NCI-H1694 treated with DMSO at 0.1 percent for 48 hours (cell line): ENCODE results near the gene OPN5.

Experiments
- DNase-seq: peaks from one replicate; lab custom pipeline; 2025; lab: John Stamatoyannopoulos, UW

OPN5 gene

DNA sequence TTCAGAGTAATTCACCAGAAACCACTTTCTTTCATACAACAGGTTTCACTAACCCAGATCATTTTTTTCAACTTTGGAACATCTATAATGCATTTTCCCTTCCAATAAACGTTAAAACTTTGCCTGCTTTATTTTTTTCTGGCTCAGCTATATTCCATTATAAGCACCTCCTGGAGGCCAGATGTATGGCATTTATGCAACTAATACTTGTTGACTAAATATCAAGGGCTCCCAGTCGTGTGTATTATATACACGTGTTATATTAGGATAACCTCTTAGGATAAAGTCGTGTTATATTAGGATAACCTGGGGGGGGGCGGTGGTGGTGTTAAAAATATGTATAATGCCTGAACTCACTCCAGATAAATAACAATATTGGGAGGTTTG lies 6.7 kb downstream of the OPN5 start:
- DNase-seq, result no peak

DNA sequence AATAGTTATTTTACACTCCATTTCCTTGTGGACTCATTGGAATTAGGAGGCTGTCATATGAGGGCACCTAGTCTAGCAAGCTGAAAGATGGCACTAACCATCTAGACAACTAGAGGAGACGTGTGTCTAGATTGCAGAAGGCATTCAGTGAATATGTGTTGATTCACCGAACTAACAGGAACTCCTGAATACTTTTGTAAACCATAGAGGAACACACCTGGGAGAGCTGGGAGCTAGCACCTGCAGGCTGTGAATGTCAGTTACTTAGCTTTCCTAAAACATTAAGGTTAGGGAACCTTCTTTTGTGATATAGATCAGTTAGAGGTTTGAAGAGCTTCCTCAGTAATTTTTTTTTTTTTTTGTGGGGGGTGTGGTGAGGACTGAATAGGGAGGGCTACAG lies 7.7 kb downstream of the OPN5 start:
- DNase-seq, result no peak

DNA sequence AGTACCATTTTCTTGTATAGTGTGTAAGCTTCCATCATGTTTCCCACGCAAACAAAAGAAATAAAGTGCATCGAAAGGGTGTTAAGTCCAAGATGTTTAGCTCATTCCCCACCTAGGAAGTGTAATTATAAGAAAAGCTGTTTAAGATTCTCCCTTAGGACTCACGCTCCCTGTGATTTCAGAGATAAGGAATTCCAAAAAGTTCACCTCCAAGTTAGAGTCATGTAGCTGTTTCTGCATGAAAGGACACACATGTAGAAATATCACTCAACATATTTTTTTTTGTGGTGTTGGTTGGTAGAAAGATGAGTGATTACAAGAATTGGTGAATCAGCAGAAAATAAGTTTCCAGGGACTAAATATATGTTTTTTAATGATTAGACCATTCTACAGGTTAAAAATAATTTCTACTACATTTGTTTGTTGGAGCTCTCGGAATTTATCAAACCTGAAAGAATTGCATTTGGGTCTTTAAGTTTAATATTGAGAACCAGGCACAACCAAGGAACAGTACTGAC lies 10.4 kb downstream of the OPN5 start:
- DNase-seq, result no peak

DNA sequence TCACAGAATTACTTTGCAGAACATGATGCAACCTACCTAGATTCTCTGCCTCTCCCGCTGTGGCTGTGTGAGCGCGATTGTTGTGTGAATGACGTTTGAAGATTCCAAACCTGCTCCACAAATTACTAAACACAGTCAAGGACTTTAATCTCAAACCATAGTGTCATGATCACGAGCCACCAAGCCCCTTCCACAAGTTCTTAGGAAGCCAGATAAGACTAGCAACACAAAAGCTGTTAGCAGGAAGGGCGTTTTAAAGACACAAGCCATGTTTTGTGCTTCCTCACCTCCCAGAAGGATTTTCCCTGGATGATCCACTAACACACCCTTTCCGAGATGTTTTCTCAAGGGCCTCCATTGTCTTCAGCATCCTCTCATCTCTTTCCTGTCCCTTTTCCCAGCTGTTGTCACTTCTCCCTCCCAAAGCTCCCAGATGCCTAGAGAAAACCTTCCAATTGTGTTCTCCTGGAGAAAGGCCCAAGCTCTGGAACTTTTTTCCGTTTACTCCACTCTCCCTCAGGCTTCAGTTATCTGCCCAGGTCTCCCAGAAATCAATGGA lies 12.8 kb downstream of the OPN5 start:
- DNase-seq, result no peak

DNA sequence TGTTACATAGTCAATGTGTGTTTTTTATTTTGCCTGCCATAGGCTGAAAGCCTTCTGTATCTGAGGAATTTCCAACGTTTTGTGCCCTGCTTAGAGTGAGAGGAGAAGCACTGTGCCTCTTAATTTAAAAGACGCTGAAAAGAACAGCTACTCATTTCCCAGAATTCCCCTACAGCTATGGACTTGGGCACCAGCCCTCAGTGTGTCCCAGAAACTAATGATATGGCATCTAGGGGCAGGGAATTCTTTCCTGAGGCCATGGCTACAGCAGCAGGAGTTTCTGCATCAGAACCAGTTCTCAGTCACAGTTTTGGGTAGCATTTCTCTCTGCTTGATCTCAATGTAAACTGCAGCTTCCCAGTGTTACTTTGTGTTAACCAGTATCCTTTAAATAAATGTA lies 20.2 kb downstream of the OPN5 start:
- DNase-seq, result no peak

DNA sequence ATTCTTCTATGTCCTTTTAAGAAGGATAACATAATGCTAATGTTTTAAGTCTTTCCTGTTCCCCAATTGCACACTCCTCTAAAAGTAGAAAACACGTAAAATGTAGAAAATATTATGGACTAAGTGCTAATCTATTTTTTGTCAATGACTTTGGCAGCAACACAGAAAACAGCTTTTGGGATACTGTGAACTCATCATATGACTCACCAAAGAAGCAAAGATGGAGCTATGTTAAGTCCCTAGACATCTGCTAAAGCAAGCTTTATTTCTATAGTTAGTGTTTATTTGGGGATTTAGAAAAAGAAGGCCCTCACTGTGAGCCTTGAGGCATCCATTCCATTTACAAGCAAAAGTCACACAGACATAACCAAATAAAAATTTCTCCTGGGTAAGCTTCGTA lies 23.0 kb downstream of the OPN5 start:
- DNase-seq, result no peak

DNA sequence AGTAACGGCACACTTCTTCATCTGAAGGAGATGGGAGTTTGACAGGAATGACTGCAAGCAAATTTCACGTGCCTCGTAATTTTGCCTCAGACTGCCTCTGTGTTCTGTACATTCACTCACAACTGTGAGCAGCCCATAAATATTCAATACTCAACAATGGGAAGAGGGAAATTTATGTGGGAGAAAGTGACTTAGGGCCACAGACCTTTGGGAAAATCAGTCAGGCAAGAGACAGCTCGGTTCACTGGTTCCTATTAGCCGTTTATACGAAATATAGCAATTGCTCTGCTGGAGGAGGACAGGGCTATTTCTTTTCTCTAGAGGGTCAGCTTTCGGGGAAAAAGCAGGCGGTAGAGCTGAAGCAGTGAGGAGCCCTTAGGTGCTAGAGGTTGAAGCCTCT lies 28.0 kb downstream of the OPN5 start:
- no peak for DNase-seq

DNA sequence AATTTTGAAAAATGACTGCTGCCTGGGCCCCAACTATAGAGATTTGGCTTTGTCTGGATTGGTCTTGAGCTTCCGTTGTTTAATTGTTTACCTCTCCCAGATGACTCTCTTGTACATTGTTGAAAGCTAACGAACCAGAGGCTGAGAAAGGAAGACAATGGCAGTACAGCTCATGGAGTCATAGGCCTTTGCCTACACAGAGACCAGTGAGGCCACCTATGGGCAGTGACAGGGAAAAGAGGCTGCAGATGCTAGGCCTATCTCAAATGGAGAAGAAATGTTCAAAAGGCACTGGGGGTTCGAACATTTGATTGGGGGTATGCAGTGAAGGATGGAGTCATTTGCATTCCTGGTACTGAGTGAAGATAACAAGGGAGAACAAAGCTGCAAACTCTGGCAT lies 29.1 kb downstream of the OPN5 start:
- no peak for DNase-seq

DNA sequence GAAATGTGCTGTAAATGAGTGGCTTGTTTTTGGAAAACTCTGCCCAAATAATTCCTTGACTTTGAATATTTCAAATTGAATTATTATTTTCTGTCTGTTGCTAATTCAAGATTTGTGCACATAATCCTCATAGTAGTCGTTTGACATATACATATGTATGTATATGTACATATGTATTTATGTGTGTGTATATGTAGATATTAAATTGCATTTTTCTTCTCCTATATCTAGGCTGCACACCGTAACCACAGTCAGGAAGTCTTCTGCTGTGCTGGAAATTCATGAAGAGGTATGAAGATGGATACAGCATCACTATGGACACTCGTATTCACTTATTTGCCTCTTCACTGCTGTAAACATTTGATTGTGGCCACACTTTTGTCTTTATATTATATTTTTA lies 29.6 kb downstream of the OPN5 start:
- DNase-seq, result no peak

DNA sequence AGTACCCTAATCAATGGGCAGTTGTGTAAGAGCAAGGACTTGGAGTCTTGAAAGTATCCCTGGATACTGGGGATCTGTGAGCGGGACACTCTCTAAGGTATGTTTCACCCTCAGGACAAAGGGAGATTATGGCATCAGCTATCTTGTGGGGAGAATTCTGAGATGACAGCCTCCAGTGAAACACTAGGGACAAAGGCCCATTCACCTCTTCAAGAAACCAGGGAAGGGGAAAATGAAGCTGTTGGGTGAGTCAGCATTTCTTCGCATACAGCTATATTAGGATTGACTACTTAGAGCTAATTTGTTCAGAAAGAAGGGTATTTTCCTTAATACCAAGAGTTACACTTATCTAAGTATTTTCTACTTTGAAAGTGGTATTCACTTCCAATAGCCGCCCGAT lies 35.9 kb downstream of the OPN5 start:
- no peak for DNase-seq

DNA sequence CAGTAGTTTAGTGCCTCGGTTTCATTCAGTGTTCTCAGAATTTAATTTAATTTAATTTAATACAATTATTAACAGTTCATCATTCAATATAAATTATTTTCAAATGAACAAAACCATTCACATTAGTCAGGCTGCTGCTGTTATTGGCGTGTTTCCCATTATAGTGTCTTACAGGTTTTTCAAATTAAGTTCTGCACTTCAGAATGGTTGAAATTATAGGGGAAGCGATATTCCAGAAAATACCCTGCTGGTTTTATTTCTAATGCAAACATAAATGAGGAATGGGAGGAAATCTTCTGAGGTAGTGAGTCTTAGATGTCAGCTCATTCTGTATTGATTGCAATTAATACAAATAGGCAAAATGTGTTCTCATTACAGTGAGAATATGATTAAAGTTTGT lies 37.6 kb downstream of the OPN5 start:
- no peak for DNase-seq

DNA sequence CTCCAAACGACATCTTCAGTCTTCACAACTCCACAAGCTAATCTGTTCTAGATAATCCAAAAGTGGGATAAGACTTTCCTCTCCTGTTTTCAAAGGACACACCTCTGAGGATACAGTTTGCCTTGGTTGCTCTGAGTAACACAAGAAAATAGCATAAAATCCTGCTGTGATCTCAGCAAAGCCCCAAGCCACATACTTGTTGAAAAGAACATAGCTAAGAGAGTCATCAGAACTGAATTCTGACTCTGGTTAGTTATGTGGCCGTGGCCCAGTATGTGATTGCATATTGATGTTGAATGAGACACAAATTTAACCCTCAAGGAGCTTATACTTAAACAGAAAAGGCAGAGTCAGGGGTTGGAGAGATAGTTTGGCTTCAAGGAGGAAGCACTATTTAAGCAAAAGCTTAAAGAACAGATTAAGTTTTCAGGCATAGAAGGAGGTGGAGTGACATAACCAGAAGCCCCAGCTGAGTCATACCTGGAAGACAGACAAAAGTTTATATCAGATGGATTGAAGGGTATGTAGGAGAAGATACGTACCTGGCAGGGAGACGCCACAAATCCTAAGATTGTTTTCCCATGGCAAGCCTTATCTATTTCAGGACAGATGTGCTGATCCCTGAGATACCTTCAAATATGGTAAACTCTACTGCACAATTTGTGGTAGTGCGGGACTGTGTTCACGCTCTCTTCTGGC lies 41.2 kb downstream of the OPN5 start:
- DNase-seq, result no peak

DNA sequence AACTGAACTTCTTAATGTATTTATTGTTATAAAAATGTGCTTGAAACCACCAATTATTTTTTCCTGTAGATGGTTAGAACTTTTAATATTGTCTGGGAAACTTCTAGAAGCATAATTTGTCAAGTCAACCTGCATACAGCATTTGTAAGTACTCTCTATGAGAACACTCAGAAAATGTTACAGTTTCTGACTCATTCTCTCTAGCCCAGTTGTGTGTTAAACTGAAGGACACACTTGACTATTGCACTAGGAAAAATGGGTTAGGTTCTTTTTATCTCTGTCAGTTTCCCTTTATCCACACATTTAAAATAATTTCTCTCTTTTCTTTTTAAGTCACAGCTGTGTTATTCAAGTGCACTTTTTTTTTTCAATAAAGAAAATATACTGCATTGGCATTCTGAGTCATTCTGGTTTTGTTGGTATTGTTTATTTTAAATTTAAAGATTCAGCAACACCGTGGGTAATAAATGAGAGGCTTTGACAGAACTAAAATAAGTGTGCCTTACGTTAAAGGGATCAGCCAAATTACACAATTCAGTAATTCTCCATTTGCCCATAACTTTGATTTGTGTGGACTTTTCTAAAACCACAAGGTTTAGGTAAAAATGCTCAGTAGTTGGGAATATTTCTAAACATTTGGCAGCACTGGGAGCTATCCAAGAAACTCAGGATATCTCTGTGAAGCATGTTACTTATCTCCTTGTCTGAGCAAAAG lies 50.7 kb downstream of the OPN5 start:
- DNase-seq, result no peak

DNA sequence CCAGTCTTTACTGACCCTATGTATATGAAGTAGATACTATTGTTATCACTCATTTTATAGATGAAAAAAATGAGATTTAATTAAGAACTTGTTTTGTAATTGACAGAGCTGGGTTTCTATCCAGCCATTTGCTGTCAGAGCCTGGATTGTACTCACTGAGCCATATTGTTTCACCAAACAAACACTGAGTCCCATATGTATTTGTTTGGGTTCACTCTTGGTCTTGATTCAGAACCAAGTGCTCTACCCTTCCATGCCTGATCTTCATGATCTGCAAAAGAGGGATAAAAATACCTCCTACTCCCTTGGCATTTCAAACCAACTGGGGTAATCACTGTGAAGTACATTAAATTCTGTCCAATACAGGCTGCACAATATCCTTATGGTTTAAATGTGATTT lies 52.4 kb downstream of the OPN5 start:
- DNase-seq, result no peak

DNA sequence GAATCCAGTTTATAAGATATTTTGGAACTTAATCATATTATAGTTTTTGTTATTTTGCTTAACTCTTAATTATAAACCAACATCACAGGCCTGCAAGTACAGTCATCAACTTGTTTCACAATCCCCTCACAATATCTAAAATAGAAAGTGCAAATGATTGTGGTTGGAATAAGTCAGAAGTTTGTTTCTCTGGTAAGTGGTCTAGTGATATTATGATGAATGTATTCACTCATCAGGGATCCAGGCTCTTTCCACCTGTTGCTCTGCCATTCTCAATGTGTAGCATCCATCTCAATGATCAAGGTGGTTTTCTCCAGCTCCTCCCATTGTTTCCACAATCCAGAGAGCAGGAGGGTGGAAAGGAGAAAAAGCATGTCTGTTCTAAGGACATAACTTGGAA lies 54.2 kb downstream of the OPN5 start:
- DNase-seq, result no peak

DNA sequence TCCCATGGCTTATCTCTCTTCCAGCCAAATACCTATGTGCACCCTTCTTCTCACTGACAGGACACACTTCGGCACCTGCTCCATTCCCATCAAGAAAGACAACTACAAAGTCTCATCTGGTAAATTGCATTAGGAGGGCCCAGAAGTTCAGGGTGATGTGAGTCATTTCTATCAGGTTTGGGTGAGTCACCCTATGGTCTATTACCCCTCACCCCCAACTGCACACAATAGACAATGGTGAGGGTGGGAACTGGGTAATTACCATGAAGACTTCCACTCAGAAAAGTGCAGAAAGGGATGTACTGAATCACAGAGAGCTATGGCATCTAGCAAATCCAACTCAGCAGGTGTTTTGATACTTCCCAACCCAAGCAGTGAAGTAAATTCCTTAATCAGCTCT lies 54.8 kb downstream of the OPN5 start:
- DNase-seq, result no peak

DNA sequence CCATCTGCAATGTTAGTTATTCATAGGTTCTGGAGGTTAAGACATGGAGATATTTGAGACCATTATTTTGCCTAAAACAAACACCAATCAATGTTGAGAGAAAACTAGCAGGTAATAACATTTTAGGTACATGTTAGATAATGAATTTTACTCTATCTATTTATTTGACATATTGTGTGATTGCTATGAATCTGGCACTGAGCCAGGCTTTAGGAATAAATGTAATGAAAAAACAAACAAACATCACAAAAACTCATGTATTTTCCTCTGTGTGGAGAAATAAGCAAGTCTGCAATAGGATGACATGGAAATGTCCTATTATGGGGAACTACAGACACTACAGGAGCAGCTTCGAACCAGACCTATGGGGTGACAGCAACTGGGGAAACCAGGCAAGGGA lies 57.8 kb downstream of the OPN5 start:
- no peak for DNase-seq

DNA sequence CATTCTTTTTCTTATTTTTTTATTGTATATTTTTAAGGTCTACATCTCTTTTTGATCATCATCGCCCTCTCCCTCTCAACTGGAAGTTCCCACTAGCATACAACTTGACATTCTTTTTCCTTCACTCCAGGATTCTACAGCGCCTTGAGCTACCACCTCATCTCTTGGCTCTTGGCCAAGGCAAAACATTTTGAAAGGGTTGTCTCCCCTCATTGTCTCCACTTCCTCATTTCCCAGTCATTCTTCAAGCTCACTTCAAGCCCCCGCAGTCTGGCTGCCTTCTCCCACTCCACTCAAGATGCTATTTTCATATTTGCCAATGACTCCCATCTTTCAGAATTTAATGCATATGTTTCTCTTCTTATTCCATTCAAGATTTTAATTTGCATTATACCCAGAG lies 63.0 kb downstream of the OPN5 start:
- DNase-seq, result no peak

DNA sequence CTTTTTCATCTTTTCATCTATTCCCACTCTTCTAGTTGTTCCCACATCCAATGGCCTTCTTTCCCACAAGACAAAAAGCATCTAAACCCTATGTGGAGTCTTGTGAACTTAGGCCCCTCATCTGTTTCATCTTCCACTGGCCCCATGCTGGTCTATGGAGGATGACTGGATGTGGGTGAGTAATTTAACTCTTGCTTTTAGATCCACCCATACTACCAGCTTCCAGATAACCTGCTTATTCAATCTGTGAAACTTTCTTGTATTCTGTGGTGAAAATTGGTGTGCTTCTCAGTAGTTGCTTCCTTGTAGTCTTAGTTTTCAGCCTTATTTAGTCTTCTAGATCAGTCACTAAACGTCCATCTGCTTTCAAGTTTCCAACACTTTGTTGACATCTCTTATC lies 64.9 kb downstream of the OPN5 start:
- no peak for DNase-seq

DNA sequence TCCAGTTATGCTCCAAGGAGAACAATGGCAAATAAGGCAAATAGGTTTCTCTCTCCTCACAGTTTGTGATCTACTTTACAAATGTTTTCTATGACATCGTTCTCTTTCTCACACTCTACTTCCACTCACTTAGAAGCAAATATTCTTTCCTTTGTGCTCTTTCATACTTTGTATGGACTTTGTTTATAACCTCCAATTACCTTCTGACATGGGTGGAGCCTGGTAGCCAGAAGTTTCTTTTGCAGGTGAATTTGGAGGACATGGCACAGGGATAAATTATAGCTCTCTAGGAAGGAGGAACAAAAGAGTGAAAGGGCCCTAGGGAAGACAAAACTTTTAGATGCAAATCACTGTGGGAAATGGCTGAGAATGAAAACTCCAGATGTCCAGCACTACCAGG lies 69.3 kb downstream of the OPN5 start:
- no peak for DNase-seq

DNA sequence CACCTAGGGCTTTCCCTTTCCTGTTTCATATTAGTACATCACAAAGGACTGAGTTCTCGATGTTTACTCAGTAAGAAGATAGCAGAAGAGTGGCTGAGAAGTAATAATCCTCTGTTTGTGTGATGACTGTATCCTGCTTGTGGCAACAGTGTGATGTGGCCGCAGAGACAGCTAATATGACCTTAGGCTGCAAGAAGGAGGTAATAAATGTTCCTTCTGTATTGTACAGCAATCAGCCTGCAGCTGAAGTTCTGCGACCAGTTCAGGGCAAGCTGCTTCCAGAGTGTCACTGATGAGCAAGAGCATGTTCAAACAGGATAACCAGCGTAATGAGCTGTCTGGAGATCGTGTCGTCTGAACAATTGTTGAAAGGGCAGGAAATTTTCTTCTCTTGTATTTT lies 70.9 kb downstream of the OPN5 start:
- DNase-seq, result no peak

DNA sequence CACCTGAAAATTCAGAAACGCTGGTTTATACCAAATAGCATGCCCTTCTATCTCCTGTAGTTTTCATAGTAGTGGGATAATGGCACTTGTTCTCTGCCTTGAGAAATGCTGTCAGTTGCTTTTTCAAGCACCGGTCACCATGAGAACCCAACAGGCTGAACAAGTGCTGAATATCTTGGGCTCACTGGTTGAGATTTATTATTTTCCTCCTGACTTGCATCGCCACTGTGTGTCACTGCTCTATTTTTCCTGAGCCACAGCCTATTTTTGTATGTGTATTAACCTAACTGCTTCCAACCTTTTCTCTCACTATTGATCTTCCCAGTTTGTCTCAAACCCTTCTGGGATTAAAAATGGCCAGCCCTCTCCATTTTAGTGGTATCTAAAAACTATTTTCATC lies 71.9 kb downstream of the OPN5 start:
- no peak for DNase-seq

DNA sequence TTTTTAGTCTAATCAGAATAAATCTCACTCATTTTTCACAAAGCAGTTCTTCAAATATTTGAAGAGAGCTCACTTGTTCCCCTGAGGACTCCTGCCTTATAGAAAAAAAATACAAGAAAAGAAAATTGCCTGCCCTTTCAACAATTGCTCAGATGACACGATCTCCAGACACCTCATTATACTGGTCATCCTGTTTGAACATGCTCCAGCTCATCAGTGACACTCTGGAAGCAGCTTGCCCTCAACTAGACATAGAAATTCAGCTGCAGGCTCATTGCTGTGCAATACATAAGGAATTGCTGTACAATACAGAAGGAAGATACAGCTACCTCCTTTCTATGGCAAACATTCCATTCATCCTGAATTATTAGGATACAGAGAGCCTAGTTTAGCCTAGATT lies 73.1 kb downstream of the OPN5 start:
- no peak for DNase-seq

DNA sequence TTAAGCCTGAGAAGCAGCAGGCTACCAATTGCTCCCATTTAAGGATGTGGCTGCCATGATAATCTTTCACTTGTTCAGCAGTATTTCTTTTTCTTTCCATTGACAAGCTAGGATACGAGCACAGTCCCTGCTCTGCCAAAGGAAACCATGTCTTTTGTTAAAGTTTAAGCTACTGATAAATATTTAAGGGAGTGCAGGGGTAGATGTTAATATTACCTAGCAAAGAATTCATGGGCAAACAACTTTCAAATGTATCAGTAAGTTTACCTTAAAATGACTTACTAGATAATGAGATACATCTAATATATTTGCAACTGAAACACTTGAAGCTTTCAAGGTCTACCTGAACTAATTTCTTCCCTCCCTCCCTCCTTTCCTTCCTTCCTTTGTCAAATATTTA lies 77.3 kb downstream of the OPN5 start:
- no peak for DNase-seq
